NCI-H446 treated with DMSO at 0.1 percent for 48 hours (cell line): Measurements from ENCODE around the gene SCAF11.

Source experiments
- DNase-seq: peaks from one replicate; lab custom pipeline; 2025; lab: John Stamatoyannopoulos, UW

The SCAF11 gene

DNA sequence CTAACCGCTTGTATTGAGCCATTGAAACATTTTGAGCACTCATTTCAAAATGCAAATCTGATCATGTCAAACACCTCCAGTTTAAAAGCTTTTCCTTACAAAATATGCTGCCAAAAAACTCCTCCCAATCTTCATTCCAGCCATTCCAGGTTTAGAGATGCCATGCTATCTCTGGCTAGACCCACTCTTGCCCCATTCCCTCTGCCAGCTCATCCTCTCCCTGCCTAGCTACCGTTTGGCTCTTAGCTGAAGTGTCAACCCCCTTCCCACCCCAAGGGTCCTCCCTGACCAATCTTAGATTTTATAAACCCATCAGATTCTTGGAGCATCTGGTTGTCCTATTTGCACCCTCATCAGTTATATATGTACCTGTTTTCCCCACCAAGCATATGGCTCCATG lies 75.0 kb downstream of the SCAF11 start:
- no peak for DNase-seq

GRCh38 chr12:45914090-45914489 lies 76.3 kb downstream of the SCAF11 start:
- DNase-seq = no peak

GRCh38 chr12:45913631-45914030 lies 76.7 kb downstream of the SCAF11 start:
- DNase-seq = no peak

DNA sequence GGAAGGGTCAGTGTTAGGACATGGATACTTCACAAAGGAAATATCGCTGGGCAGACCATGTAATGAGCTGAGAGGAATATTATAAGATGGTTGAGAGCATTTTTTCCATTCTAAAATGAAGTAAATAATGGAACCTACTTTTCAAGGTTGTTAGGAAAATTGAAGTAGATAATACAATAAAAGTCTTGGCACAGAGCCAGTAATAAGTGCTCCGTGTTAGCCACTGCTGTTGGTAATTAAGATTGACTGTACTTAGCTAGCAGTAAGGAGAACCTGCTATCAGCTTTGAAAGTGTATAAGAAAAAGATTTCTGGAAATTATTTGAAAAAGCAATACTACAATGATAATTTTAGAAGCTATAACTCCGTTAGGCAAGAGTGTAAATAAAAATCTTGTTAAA lies 77.6 kb downstream of the SCAF11 start:
- DNase-seq = no peak

GRCh38 chr12:45909041-45909713 lies 81.2 kb downstream of the SCAF11 start:
- DNase-seq = no peak

DNA sequence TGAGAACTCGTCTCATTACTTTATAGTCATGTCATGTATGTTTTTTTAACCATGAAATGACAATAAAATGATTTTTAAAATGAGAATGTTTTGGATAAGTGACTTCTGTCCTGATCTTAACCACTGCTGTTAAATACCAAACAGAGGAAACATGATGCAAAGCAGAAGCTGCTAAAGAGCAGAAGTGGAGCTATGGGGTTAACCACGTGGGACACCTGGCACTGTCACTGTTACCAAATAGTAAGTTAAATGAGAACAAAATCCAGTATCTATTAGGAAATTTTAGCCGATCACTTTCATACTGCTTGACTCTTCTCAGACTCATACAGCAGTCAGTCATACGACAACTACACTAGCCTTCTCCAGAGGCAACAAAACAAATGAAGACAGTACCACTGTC lies 82.4 kb downstream of the SCAF11 start:
- no peak for DNase-seq

GRCh38 chr12:45898094-45898493 lies 92.3 kb downstream of the SCAF11 start:
- DNase-seq = no peak

- DNase-seq = no peak
These were observed 94.4 kb downstream of the SCAF11 start for GRCh38 chr12:45895961-45896360.

DNA sequence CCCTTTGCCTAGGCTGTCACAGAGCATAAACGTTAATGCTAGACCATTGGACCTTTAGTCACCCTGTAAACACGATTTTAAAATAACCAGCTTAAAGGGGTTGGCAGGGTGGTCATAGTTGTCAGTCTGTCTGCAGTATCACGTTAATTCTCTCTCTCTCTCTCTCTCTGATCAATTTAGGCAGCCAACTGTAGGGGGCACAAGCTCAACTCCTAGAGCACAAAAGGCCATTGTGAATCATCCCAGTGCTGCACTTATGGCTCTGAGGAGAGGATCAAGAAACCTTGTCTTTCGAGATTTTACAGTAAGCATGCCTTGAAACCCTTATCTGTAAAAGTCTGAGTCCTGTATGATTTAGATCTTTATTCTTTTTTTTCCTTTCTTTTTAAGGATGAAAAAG lies 97.1 kb downstream of the SCAF11 start:
- DNase-seq = no peak

DNA sequence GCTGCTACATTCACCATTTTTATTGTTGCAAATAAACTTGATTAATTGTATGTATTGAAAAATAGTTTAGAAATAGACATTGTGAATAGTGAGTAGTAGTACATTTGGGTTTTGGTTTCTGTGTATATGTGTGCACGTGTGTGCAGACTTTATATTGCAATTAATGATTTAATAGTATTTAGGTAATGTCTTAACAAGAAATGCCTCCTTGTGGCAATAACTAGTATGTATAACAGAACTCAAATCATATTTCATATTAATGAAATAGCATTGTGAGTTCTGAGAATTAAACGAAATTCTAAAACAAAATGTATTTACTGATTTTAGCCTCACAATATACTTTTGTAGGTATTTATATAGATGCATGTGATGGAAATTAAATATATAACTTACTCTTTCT lies 100.1 kb downstream of the SCAF11 start:
- no peak for DNase-seq

DNA sequence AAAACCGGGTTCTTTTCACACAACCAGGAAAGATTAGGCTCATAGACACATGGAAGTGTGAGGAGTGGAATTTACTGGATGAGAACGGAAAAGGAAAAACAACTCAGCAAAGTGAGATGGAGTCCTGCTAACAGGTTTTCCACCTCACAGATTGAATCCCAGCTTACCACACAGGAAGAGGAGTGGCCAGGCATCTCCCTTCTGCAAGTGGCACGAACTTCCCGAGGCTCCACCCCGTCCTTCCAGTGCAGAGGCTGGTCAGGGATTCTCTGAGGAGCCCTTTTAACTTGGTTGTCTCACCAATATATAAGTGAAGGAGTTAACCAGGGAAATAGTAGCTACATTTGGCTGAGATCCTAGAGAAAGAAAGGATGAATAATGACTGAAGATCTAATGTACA lies 102.8 kb downstream of the SCAF11 start:
- DNase-seq = no peak

- no peak for DNase-seq
These were observed 103.7 kb downstream of the SCAF11 start for GRCh38 chr12:45886685-45887084.

DNA sequence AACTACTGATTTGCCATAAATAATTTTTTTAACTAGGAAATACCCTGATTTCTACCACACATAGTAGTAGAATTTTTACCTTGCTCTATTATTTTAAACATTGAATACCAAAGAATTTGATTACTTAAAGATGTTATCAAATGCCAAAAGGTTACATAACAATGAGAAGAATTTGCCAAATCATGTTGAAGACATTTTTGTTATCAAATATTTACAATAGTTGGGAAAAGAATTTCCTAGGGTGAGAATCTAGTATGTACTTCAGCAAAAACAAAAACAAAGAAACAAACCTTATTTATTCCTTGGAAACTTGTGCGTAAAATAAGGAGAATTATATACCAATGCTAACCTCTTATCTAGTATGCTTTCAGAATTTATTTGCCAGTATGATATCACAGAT lies 107.2 kb downstream of the SCAF11 start:
- no peak for DNase-seq

GRCh38 chr12:45880533-45880932 lies 109.8 kb downstream of the SCAF11 start:
- DNase-seq = no peak

DNA sequence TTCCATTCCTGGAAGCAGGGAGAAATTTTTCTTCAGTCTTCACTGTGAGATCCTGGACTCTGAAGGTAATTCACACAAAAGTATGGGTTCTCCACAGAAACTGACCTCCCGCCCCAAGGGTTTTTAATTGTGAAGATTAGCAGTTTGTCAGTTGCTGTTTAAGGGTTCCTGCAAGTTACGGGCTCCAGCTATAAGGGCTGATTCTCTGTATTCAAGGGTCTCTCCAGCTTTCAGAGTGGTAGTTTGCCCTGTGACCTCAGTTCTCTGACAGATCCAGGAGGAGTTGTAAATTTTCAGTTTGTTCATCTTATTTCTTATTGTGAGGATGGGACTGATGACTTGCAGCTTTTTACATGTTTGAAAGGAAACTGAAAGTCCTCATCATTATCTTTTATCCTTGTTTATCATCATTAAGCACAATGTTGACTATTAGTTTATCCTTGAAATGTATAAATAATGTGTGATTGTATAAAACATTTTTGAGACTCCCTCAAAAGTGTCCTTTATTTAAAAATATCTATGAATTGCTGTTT lies 110.9 kb downstream of the SCAF11 start:
- DNase-seq = no peak

- DNase-seq = no peak
These were observed 111.6 kb downstream of the SCAF11 start for GRCh38 chr12:45878630-45879255.

- DNase-seq = no peak
These were observed 113.3 kb downstream of the SCAF11 start for GRCh38 chr12:45877069-45877468.

DNA sequence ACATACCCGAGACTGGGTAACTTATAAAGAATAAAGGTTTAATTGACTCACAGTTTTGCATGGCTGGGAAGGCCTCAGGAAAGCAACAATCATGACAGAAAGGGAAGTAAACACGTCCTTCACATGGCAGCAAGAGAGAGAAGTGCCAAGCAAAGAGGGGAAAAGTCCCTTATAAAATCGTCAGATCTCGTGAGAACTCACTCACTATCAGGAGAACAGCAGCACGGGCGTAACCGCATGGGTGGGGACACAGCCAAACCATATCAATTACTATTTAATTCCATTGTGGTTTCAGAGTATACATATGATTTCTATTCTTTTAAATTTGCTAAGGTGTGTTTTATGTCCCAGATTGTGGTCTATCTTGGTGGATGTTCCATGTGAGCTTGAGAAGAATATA lies 117.9 kb downstream of the SCAF11 start:
- DNase-seq = no peak
